ENCODE data around the gene OCA2.
"Not testable (repeated sequence)": the region's sequence is repeated elsewhere in the genome, so short reads cannot be mapped to it uniquely, and the experiment has no call there.

OCA2 gene

DNA sequence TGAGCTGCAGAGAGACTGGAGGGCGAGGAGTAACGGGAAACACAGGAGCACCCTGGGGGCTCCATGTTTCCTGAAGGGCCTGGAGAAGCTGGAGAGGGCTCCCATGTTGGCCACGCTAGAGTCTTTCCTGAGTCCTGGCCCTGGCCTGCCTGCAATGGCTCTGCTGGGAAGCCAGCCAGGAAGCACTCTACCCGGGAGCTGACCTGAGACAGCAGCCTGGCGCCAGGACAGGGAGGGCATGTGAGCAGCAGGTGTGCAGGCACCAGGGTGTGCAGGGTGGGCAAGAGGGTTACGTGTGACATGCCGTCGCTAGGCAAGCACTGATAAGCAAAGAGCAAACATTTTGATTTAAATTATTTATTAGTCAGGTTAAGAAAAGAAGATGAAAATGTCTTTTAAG, 301.4 kb downstream of the OCA2 start:
- DNase-seq (ENCODE audit: insufficient read length, low spot score) (no peak), FAIRE-seq (no peak)

DNA sequence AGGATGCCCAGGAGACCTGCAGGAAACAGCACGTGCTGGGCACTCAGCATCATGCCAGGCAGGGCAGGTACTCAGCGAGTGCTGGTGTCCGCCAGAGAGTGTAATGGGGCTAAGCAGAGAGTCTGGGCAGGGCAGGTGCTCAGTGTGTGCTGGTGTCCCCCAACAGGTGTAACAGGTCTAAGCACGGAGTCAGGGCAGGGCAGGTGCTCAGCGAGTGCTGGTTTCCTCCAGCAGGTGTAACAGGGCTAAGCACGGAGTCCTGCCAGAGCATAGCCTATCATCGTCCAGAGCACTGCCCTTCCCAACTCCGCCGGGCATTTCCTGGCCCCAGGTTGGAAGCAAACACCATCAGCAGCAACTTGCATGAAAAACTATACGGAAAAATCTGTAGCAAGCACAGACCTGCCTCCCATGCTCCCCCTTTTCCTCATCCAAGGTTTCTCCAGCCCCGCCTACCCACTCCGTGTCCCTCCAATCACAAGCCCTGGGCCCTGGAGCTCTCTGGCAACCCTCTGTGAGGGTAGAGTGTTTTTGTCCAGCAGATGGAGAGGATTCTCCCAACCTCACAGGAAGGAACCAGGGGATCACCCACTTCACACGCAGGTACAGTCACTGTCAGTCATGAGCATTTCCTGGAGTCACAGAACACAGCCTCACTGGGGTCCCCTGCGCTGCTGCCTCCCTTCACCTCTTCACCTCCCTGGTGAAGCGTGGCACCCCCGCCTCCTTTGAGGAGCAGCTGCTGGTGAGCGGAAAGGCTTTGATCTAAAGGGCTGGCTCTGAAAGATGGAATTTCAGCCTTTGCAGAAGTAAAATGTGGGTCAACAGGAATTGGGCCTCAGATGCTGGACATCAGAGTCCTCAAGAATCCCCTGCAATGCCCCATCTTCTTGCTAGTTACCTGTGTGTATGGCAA, 302.5 kb downstream of the OCA2 start:
- DNase-seq (ENCODE audit: insufficient read length, low spot score) (no peak), FAIRE-seq (no peak)

DNA sequence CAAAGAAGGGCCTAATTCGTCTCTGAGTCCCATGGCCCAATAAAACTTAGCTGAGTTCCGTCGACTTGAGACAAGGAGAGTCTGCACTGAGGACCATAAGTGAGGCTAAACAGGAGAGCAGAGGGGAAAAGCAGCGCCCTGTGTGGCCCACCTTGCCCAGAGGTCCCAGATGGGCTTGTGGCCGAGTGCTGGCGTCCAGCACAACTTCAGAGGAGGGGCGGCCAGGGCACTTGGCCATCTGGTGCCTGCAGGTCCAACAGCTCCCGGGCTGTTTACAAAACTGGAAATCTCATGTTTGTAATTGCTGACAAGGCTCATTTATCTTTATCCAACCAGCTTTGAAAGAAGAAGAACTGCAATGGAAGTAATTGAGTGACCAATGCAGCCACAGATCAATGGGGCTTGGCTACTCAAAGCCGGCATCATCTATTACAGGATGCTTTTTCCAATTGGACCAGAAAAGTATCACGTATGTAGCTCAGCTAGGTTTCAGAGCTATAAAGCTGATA, 306.3 kb downstream of the OCA2 start:
- FAIRE-seq: no peak
- no peak for DNase-seq (ENCODE audit: insufficient read length, low spot score)

DNA sequence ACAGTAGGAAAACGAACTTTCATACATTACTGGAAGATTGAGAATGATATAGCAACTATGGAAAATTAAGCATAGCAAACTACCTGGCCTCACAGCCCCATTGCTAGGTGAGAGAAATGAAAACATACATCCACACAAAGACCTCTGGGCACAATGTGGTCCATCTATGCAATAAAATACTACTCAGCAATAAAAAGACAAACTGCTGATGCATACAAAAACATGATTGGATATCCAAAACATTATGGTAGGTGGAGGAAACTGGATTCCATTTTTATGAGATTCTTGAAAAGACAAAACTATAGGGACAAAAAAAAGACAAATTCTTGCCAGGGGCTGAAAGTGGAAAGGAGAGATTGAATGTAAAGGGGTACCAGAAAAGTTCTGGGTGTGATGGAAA, 308.8 kb downstream of the OCA2 start:
- DNase-seq (ENCODE audit: insufficient read length, low spot score) (no peak), FAIRE-seq (no peak)

DNA sequence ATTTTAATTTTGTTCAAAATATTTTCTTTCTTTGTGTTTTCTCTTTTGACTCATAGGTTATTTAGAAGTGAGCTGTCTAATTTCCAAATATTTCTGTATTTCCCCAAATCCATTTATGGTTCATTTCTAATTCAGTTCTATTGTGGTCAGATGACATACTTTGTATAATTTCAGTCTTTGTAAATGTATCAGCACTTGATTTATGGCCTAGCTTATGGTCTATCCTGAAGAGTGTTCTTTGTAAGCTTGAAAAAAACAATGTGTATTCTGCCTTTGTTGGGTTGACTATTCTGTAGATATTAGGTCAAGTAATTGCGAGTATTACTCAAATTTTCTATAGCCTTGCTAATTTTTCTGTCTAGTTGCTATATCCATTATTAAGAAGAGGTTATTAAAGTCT, 311.2 kb downstream of the OCA2 start:
- no peak for FAIRE-seq
- no peak for DNase-seq (ENCODE audit: insufficient read length, low spot score)

DNA sequence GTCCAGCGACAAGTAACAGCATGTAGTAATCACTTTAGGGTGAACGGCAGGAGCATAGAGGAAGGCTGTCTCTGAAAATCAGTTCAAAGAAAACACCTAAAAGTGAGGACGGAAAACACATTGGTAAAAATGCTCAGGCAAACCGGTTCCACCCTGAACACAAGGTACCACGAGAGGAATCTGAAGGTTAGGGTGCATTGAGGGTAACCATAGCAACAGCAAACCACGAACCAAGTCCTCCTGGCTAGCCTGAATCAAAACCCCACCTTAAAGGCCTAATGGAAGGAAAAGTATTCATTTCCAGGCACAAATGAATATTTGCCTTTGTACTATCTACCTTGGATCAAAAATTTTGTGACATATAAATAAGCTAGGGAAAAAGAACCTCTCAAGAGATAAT, 315.0 kb downstream of the OCA2 start:
- DNase-seq (ENCODE audit: insufficient read length, low spot score): no peak
- FAIRE-seq: no peak

DNA sequence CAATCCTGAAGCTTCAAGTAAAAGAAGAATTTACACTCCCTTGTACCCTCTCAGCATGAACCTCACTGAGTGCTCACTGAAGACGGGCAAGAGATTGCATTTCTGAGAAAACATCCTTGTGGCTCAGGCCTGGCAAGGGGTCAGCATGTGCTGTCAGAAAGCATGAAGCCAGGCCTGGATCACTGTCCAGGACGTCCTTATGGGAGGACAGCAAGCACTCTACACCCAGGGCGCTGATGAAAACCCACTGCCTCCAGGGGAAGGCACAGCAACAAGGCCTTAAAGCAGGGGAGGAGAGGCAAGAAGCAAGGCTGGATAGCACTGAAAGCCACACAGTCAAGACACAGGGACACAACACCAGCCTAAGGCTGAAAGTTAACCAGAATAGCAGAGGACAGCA, 315.4 kb downstream of the OCA2 start:
- no peak for FAIRE-seq
- no peak for DNase-seq (ENCODE audit: insufficient read length, low spot score)

DNA sequence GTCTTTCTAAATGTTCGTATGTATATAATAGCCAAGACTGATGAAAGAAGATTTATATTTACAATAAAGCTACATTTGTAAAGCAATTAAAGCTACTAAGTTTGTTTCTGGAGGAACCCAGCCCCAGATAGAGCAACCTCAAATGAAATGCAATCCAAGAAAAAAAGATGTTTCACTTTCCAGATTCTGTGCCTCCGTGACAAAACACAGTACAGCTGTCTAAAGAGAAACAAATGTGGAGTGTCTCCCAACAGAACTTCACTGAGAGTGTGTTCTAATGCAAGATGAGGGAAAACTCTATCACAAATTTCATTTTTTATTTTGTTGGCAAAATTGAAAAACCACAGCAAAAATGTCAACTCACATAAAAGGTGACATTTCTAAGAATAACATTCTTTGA, 317.0 kb downstream of the OCA2 start:
- DNase-seq (ENCODE audit: insufficient read length, low spot score) (no peak), FAIRE-seq (no peak)

DNA sequence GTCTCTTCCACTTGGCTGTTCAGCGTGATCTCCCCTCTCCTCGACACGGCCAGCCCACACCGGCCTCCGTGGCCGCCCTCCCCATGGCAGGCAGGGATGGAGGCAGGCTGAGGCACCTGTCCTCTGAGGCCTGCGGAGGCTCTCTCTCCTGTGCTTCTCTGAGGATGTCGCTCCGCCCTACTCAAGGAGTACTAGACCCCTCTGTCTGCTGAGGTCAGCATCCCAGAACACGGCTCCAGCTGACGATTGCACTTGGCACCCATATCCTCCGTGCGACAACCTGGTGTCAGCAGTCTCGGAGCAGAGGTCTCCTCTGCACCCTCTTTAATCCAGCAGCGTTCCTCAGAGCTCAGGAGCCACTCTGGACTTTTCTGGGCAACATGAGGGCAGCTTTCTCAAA, 322.6 kb downstream of the OCA2 start:
- FAIRE-seq (no peak), DNase-seq (ENCODE audit: insufficient read length, low spot score) (no peak)

DNA sequence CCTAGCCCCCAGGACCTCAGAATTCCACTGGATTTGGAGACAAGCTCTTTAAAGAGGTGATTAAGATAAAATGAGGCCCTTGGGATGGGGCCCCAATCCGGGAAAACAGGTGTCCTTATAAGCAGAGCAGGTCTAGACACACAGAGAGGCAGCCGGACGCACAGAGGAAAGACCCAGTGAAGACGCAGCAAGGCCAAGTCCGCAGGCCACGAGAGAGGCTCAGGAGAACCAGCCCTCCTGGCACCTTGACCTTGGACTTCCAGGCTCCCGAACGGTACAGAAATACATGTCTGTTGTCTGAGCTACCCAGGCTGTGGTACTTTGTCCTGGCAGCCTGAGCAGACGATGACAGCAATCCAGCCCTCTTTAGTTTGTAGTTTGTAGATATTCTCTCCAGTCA, 324.5 kb downstream of the OCA2 start:
- FAIRE-seq: no peak

DNA sequence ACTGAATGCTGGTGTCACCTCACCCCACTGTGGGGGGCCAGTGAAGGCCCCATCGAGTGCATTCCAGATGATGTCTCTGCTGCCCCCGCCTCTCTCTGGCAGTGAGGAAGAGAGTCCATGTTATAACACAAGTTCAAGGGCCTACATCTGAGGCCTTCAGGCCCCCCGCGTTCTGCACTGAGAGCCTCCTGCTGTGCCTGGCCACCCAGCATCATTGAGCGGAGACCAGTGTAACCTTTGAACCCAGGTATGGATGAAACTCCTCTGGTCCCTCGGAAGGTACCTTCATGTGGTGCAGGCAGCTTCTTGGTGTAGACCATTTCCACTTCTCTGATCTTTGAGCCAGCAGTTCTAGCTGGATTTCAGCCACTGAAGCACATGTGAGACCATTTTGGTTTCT, 324.9 kb downstream of the OCA2 start:
- no peak for FAIRE-seq

More for the DNA sequence above, 324.5 kb downstream of the OCA2 start:
- no peak for DNase-seq (ENCODE audit: insufficient read length, low spot score)

DNA sequence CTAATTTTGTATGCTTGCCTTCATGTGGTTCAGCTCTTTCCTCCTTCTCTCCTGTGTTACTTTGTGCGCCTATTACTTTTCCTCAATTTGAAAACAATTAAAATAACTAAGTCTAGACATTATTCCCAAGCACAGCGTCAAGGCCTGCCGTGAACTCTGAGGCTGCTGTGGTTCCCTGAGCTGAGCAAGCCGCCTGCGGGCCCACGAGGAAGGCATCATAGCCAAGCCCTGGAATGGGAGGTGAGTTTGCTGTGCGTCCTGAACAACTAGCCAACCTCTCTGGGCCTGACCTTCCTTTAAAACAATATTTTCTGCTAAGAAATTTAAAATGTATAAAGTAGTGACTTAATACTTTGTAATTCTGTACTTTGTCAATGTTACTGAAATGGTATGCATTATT, 327.2 kb downstream of the OCA2 start:
- FAIRE-seq (no peak), DNase-seq (ENCODE audit: insufficient read length, low spot score) (no peak)

More for the DNA sequence above, 324.9 kb downstream of the OCA2 start:
- DNase-seq (ENCODE audit: insufficient read length, low spot score): no peak

DNA sequence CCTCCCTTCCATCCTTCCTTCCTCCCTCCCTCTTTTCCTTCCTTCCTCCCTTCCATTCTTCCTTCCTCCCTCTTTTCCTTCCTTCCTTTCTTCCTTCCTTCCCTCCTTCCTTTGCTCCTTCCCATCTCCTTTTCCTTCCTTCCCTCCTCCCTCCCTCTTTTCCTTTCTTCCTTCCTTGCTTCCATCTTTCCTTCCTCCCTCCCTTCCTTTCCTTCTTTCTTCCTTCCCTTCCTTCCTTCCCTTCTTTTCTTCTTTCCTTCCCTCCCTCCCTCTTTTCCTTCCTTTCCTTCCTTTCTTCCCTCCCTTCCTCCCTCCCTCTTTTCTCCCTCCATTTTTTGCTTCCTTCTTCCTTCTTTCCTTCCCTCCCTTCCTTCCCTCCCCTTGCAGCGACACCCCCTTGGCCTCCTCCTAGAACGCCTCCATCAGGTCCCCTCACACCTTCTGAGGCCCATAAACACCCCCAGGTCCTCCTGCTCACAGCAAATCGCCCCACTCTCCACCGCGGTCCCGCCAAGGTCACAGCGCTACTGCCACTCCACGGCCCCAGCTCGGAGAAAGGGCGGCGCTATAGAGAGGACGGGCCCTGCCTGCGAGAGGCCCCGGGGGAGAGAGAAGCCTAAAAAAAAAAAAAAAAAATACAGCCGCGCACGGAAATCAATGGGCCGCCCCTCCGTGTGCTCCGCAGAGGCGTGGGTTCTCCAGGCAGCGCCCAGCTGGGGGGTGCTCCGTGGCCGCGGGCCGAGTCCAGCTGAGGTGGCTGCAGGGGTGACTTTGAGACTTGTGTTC, 328.2 kb downstream of the OCA2 start:
- FAIRE-seq (no peak), DNase-seq (ENCODE audit: insufficient read length, low spot score) (no peak)

DNA sequence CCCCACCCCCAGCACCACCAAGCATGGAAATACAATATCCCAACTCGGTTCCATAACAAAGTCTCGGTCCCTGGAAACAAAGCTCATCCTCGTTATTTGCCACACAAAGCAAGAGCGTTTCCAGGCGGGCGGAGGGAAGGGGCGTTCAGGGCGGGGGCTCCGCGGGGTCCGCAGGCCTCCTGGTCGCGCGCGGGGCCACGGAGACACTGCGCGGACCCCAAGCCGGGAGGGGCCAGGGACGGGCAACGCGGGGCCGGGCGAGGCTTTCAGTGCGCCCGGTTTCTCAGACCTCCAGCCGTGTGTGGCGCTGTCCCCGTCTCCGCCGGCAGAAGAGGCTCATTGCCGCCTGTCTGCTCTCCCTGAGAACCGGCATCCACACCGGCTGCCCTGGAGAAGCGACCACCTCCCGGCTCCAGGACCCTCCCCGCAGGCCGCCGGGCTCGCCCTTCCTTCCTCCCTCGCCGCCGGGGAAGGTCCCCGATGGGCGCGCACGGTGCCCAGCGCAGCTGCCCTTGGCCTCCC, 329.0 kb downstream of the OCA2 start:
- DNase-seq (ENCODE audit: insufficient read length, low spot score): no peak
- FAIRE-seq: no peak

DNA sequence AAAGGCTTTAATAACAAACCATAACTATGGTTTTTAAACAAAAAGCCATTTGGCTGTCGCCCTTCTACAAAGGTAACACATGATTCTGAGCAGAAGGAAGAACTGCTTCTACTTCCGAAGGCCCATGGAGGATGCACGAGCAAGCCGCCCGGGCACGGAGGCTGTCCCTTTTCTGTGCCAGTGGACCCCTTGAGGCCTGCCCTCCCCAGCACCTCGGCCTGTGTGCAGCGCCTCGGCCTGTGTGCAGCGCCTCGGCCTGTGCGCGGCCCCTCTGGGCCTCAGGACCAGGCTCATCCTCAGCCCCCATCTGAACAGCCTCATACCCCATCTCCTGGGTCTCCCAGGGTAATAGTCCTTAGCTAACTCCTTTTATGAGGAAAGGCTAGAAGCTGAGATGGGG, 329.5 kb downstream of the OCA2 start:
- FAIRE-seq: no peak
- no peak for DNase-seq (ENCODE audit: insufficient read length, low spot score)

DNA sequence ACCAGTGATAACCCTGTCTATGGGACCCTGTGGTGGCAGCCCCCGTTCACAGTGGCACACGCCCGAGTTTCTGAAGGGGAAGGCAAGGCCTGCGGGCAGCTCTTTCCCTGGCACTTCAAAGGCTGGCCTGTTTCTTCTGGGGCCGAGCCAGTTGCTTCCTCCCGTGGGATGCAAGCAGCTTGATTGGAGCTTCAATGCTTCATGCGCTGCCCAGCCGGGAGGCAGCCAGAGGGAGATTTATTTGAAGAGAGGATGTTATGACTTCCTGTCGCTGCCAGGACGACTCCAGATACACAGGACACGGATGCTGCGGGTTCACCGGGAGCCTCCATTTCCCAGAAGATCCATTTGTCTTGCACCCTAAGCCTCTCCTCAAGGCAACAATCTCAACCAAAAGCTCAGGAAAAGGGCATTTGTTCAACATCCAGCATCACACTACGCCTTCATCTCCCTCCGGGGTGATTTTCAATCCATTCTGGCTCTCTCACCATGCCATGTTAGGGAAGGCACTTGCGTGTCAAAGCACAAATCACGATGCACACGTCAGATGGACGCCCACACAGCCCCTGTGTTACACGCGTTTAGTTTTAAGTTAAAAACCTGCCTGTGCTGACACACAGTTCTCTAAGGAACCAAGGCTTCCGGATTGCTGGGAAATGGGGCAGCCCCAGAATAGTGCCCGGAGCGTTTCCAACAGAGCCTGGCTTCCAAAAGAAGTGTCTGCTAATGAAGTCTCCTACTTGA, 330.2 kb downstream of the OCA2 start:
- FAIRE-seq: no peak
- no peak for DNase-seq (ENCODE audit: insufficient read length, low spot score)

DNA sequence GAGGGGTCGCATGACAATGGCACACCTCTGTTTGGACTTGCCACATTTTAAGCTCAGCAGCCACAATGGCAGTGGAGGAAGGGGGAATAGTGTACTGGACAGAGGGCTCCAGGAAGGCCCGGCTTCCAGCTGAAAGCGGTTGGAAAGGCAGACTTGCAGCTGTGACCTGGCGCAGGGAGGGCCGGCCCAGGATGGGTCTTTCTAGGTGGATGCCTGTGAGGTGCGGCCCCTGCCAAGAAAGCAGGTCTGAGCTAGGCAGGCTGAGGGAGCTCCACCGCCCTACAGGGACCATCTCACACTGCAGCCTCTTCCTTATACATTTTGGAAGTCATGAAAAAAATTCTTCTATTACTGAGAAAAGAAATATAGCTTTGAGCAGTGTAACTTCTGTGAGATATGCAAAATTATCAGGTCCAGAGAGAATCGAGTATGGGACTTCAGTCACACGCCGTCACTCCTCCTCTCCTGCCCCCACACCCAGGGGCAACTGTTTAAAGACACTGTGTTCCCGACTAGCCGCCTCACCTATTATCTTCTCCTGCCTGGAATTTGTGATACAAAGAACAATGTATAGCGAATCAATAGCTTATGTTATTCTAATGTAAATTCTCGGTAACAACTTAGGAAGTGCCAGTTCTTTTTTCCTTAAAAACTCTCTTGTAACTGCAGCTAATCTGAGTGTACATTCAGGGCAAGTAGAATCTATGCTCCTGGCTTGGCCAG, 331.0 kb downstream of the OCA2 start:
- DNase-seq (ENCODE audit: insufficient read length, low spot score): no peak
- FAIRE-seq: no peak

DNA sequence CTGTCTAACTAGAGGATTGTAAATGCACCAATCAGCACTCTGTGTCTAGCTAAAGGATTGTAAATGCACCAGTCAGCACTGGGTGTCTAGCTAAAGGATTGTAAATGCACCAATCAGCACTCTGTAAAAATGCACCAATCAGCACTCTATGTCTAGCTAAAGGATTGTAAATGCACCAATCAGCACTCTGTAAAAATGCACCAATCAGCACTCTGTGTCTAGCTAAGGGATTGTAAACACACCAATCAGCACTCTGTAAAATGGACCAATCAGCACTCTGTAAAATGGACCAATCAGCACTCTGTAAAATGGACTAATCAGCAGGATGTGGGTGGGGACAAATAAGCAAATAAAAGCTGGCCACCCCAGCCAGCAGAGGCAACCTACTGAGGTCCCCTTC, 331.7 kb downstream of the OCA2 start:
- not testable (repeated sequence) for FAIRE-seq; DNase-seq (ENCODE audit: insufficient read length, low spot score)

DNA sequence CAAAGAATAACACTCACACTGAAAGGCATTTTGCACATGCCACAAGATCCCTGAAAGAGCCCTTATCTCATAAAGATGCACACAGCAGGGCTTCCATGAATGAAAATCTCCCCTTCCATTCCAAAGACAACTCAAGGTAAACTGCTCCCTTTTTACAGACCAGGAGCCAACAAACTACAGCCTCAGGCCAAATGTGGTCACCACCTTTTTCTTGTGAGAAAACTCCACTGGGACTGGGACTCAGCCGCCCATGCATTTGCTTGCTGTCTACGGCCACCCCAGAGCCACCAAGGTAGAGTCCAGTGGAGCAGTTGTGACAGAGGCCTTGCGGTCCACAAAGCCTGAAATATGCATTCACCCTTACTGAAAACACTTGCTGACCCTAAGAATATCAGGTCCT, 334.8 kb downstream of the OCA2 start:
- FAIRE-seq (no peak), DNase-seq (ENCODE audit: insufficient read length, low spot score) (no peak)

DNA sequence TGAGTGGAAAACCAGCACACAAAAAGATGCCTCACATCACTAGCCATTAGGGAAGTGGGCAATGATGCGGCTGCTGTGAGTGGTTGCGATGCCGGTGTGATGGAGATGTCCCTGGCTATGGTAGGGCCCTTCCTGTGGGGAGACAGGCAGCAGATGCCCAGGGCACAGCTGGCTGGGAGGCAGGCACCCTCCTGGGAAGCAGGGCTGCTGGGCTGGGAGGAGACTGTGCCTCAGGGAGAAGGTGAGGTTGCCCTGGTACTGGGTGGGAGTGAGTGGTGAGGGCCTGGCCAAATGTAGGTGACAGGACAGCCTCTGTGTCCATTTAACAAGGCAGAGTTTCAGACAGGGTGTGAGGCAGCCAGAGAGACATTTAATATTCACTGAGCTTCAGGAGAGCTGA, 335.6 kb downstream of the OCA2 start:
- FAIRE-seq (no peak), DNase-seq (ENCODE audit: insufficient read length, low spot score) (no peak)
